Measurements from ENCODE around the gene SLC50A1. TPM values are rescaled to one million over a fixed set of nuclear protein-coding genes. Genes with fewer than 3 reads are reported as not detected.

The SLC50A1 gene
- total and polyA plus RNA-seq, 10 donors = 28.4 to 73.8 (median 40.1) TPM

GRCh38 chr1:155185783-155186066 lies 50.1 kb downstream of the SLC50A1 start:
- H3K27me3 ChIP-seq (replicated peaks in 1 of 7) = no peaks in the 10 kb centered on the region
- no peak for DNase-seq
- peak overlapping the region in 5 of 8 donors; percentile 54 to 82 (median 73) for H3K27ac ChIP-seq
- H3K4me3 ChIP-seq = no peak overlapping the region
- no peaks in the 10 kb centered on the region for H3K9me3 ChIP-seq
- no peaks in the 10 kb centered on the region for H3K36me3 ChIP-seq
- 60 to 85% (median 65%) methylated on average over 6 of the region's 6 CpGs for WGBS, 5 donors
- TF ChIP-seq POLR2A (IDR thresholded peaks at IDR 0.05) = no peak
- TF ChIP-seq, protein P1, sequence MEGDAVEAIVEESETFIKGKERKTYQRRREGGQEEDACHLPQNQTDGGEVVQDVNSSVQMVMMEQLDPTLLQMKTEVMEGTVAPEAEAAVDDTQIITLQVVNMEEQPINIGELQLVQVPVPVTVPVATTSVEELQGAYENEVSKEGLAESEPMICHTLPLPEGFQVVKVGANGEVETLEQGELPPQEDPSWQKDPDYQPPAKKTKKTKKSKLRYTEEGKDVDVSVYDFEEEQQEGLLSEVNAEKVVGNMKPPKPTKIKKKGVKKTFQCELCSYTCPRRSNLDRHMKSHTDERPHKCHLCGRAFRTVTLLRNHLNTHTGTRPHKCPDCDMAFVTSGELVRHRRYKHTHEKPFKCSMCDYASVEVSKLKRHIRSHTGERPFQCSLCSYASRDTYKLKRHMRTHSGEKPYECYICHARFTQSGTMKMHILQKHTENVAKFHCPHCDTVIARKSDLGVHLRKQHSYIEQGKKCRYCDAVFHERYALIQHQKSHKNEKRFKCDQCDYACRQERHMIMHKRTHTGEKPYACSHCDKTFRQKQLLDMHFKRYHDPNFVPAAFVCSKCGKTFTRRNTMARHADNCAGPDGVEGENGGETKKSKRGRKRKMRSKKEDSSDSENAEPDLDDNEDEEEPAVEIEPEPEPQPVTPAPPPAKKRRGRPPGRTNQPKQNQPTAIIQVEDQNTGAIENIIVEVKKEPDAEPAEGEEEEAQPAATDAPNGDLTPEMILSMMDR (IDR thresholded peaks at IDR 0.05 in 8 of 11, conservative IDR thresholded peaks at IDR 0.05 in 3 of 11) = no peak
- no peak for TF ChIP-seq POLR2AphosphoS5 (IDR thresholded peaks at IDR 0.05)
- peaks cover 9 to 33% (median 27%) of the 10 kb centered on the region in 6 donors for H3K4me1 ChIP-seq
- intact Hi-C loops (cut with DNase I; ENCODE audit: low total_unique reads) = no loop called here

DNA sequence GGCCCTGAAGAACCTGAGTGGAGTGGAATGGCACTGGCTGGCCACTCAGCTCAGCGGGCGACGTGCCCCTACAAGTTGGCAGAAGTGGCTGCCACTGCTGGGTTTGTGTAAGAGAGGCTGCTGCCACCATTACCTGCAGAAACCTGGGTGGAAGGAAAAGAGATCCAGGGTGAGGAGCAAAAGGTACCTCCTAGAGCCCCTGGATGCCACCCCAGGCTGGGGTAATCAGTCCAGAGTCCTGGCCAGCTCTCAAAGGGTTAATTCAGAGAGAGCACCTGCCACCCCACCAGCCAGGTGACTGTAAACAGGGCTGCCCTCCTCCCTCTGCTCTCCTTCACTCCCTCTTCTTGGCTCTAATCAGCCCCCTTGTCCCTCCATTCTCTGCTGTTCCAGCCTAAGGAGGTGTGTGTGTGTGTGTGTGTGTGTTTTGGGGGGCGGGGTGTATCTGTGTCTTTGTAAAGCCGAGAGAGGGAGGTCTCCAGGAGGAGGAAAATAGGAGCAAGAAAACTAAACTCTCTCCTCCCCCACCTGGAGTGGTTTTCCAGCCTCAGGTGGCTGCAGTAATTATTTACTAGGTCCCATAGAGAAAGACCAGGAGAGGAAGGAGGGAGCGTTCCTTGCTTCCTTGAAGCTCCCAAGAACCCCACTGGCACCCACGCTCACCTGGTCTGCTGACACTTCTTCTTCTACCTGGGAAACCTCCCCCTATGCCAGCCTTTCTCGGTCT lies 50.6 kb downstream of the SLC50A1 start:
- 79 to 89% (median 85%) methylated on average over 6 to 8 of the region's 8 CpGs for WGBS, 5 donors
- H3K27ac ChIP-seq = peak overlapping the region in 4 of 8 donors; percentile 54 to 82 (median 74)
- intact Hi-C loops (cut with DNase I; ENCODE audit: low total_unique reads) = no loop called here
- no peaks in the 10 kb centered on the region for H3K9me3 ChIP-seq
- TF ChIP-seq POLR2A (IDR thresholded peaks at IDR 0.05) (no peak), POLR2AphosphoS5 (IDR thresholded peaks at IDR 0.05) (no peak)
- TF ChIP-seq, protein P1 (IDR thresholded peaks at IDR 0.05 in 8 of 11, conservative IDR thresholded peaks at IDR 0.05 in 3 of 11) = no peak
- H3K4me1 ChIP-seq = peaks cover 9 to 29% (median 27%) of the 10 kb centered on the region in 6 donors
- no peaks in the 10 kb centered on the region for H3K27me3 ChIP-seq (replicated peaks in 1 of 7)
- no peak overlapping the region for H3K4me3 ChIP-seq
- DNase-seq = no peak
- H3K36me3 ChIP-seq = no peaks in the 10 kb centered on the region

GRCh38 chr1:155186794-155187455 lies 51.3 kb downstream of the SLC50A1 start:
- Histone ChIP-seq H3K4me3 (no peak overlapping the region), H3K4me1 (peaks cover 9 to 29% (median 27%) of the 10 kb centered on the region in 6 donors), H3K27me3 (replicated peaks in 1 of 7) (no peaks in the 10 kb centered on the region), H3K27ac (no peak overlapping the region), H3K9me3 (no peaks in the 10 kb centered on the region), H3K36me3 (no peaks in the 10 kb centered on the region)
- WGBS, 5 donors = 85 to 89% (median 87%) methylated on average over 11 to 14 of the region's 14 CpGs
- TF ChIP-seq POLR2A (IDR thresholded peaks at IDR 0.05) (no peak), POLR2AphosphoS5 (IDR thresholded peaks at IDR 0.05) (no peak)
- TF ChIP-seq, protein P1 (IDR thresholded peaks at IDR 0.05 in 8 of 11, conservative IDR thresholded peaks at IDR 0.05 in 3 of 11) = no peak
- intact Hi-C loops (cut with DNase I; ENCODE audit: low total_unique reads) = no loop called here
- DNase-seq = no peak

DNA sequence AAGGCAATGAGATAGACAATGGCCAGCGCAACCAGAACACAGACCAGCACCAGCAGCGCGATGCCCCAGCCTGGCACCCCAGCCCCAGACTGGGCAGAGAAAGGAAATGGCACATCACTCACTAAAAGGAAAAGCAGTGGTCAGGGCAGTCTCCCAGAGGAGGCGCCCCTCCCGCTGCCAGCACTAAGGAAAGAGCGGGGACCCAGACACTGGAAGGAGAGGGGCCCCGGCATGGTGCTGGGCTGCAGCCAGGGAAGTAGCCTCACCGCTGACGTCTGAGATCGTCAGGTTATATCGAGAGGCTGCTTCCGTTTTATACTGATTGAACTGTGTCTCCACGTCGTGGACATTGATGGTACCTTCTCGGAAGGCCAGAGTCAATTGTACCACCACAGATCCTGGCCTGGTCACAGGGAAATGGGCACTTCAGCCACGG lies 51.8 kb downstream of the SLC50A1 start:
- Histone ChIP-seq H3K27ac (no peak overlapping the region), H3K4me3 (no peak overlapping the region), H3K36me3 (no peaks in the 10 kb centered on the region), H3K27me3 (replicated peaks in 1 of 7) (no peaks in the 10 kb centered on the region), H3K9me3 (no peaks in the 10 kb centered on the region), H3K4me1 (peaks cover 9 to 34% (median 29%) of the 10 kb centered on the region in 6 donors)
- DNase-seq = no peak
- no peak for TF ChIP-seq POLR2A (IDR thresholded peaks at IDR 0.05)
- no peak for TF ChIP-seq POLR2AphosphoS5 (IDR thresholded peaks at IDR 0.05)
- TF ChIP-seq, protein P1 (IDR thresholded peaks at IDR 0.05 in 8 of 11, conservative IDR thresholded peaks at IDR 0.05 in 3 of 11) = no peak
- intact Hi-C loops (cut with DNase I; ENCODE audit: low total_unique reads) = no loop called here
- WGBS, 5 donors = 78 to 85% (median 80%) methylated on average over 16 of the region's 16 CpGs
